HepG2 (cell line): ENCODE results near the gene MYORG. TPM values are rescaled to one million over a fixed set of nuclear protein-coding genes. Genes with fewer than 3 reads are reported as not detected.

Experiments
- CREM ChIP-seq, 2 experiments: sonication (generic) in 1 of 2; formaldehyde crosslinking in 1 of 2; IDR thresholded peaks; 2 replicates each; pipeline versions ENCODE4 v1.4.0 to v1.6.1; 2016 to 2020; ENCODE audit warnings: antibody characterized with exemption in 1 of 2, mild to moderate bottlenecking in 1 of 2, missing genetic modification reagents in 1 of 2
- HNF4G ChIP-seq, 2 experiments: sonication (generic) in 1 of 2; formaldehyde crosslinking in 1 of 2; IDR thresholded peaks; 2 replicates each; pipeline versions ENCODE4 v1.4.0 to v1.6.1; 2011 to 2020; ENCODE audit warnings: borderline replicate concordance in 2 of 2, low read depth in 2 of 2, mild to moderate bottlenecking in 2 of 2, low read length in 1 of 2, missing genetic modification reagents in 1 of 2, moderate library complexity in 1 of 2
- KDM6A ChIP-seq: IDR thresholded peaks from 2 replicates; pipeline ENCODE4 v1.6.1; 2016; ENCODE audit warnings: low read depth
- MED1 ChIP-seq: sonication (generic); formaldehyde crosslinking; IDR thresholded peaks from 2 replicates; pipeline ENCODE4 v1.4.0; 2020; ENCODE audit warnings: missing genetic modification reagents
- NFKB2 ChIP-seq: sonication (generic); formaldehyde crosslinking; IDR thresholded peaks from 2 replicates; pipeline ENCODE4 v1.4.0; 2020; ENCODE audit warnings: missing genetic modification reagents, borderline replicate concordance
- PCBP1 ChIP-seq: fragments of 200-400 bp; formaldehyde crosslinking; IDR thresholded peaks from 2 replicates; pipeline ENCODE4 v1.6.1; 2017; ENCODE audit warnings: mild to moderate bottlenecking, low read depth, low read length, borderline replicate concordance
- SNAI1 ChIP-seq: sonication (generic); formaldehyde crosslinking; IDR thresholded peaks from 2 replicates; pipeline ENCODE4 v1.5.0; 2020; ENCODE audit warnings: mild to moderate bottlenecking, missing genetic modification reagents, borderline replicate concordance
- ZMYM4 ChIP-seq: sonication (generic); formaldehyde crosslinking; IDR thresholded peaks from 2 replicates; pipeline ENCODE4 v1.8.1; 2023; ENCODE audit warnings: mild to moderate bottlenecking, missing genetic modification reagents
- ZNF256 ChIP-seq: sonication (generic); formaldehyde crosslinking; conservative IDR thresholded peaks from 2 replicates; pipeline ENCODE4 v1.4.0; 2020; ENCODE audit warnings: missing genetic modification reagents
- polyA plus RNA-seq, 8 experiments: library from polyadenylated mRNA; depleted of rRNA in 3 of 8; stranded (reverse) in 7 of 8; unstranded in 1 of 8; fragments of >200 nt; fragmentation: Illumina TruSeq in 4 of 8; extraction: Trizol in 4 of 8; gene quantifications; 2 replicates each; pipeline versions ENCODE4 v1.2.1 to v1.2.3, GENCODE V29; 2011 to 2016; ENCODE audit warnings: low read depth in 4 of 8, missing spikeins in 1 of 8, mixed read lengths in 1 of 8; ENCODE audit not compliant: insufficient read depth in 1 of 8
- total RNA-seq, 5 experiments: library from RNA; depleted of rRNA; stranded (reverse); fragments of >200 nt; fragmentation: Illumina TruSeq; extraction: Trizol; gene quantifications; 2 replicates each; pipeline ENCODE4 v1.2.3, GENCODE V29; 2016; ENCODE audit warnings: low read depth in 1 of 5
- TF ChIP-seq, protein P1 (sequence below): IDR thresholded peaks from 2 replicates; pipeline ENCODE4 v1.6.1; 2018; ENCODE audit warnings: missing genetic modification reagents, mild to moderate bottlenecking, missing compliant biosample characterization
- TF ChIP-seq, protein P2 (sequence below): sonication (generic); formaldehyde crosslinking; IDR thresholded peaks from 2 replicates; pipeline ENCODE4 v1.5.0; 2020; ENCODE audit warnings: mild to moderate bottlenecking, missing genetic modification reagents
- TF ChIP-seq, protein P3 (sequence below): sonication (generic); formaldehyde crosslinking; conservative IDR thresholded peaks from 2 replicates; pipeline ENCODE4 v1.5.0; 2020; ENCODE audit warnings: missing genetic modification reagents
- TF ChIP-seq, protein P4 (sequence below): sonication (generic); formaldehyde crosslinking; IDR thresholded peaks from 2 replicates; pipeline ENCODE4 v1.4.0; 2020; ENCODE audit warnings: mild to moderate bottlenecking, missing genetic modification reagents

The MYORG gene
- total and polyA plus RNA-seq, 2 of the 13 experiments (the other 11 are each of a cell fraction or from before 2014, with no cell fraction given): 11.1 to 22.4 TPM

DNA sequence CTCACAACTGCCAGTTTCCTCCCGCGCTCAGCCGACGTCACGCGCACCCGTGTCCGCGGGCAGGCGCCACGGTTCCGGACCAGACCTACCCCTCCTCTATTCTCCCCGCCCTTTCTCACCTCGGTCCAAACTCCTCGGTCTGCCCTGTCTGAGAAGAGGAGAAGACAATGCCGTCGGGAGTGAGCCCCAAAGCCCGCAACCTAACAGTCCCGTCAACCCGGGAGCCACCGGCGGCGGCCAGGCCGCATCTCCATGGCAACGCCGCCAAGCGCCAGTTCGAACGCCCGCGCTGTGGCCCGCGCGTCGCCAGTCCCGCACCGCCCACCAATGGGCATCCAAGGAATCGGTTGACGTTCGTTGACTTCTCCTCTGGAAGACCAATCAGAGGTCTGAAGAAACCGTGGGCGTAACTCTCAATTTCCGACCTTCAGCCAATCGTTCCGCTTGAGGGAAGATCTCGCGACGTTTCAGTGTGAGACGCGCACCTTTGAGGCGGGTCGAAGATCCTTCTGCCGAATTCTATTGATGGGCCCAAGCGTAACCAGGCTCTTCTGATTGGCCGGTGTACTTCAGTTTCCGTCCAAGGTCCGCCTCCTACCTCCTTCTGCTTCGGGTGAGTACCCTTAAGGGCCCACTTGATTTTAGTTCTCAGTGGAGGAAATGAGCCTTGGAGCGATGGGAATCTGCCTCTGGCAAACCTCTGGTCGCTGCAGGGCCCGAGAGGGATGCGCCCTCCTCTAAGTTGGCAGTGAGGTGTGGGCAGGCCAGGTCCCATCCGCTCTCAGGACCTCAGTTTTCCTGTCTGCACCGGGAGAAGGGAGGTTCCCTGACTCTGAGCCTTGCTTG is 47.5 kb downstream of the MYORG start, which contains the start of the genes KIF24 and NUDT2 (continued):
- TF ChIP-seq, protein P1, sequence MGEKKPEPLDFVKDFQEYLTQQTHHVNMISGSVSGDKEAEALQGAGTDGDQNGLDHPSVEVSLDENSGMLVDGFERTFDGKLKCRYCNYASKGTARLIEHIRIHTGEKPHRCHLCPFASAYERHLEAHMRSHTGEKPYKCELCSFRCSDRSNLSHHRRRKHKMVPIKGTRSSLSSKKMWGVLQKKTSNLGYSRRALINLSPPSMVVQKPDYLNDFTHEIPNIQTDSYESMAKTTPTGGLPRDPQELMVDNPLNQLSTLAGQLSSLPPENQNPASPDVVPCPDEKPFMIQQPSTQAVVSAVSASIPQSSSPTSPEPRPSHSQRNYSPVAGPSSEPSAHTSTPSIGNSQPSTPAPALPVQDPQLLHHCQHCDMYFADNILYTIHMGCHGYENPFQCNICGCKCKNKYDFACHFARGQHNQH (CRISPR knock-in tag): no peak; the same call in 1 of the 2 replicates
- TF ChIP-seq ZMYM4 (CRISPR knock-in tag) (peak; percentile 44), MED1 (peak; percentile 16; the same call in 1 of the 2 replicates), PCBP1 (no peak), SNAI1 (no peak), KDM6A (CRISPR knock-in tag) (no peak), CREM (IDR thresholded peaks at IDR 0.05) (peak; percentile 87), CREM (CRISPR knock-in tag; IDR thresholded peaks at IDR 0.05) (0 out of 2 replicates have a peak, but pooled peaks have one; percentile 47), ZNF256 (CRISPR knock-in tag) (no peak), HNF4G (IDR thresholded peaks at IDR 0.05; ENCODE audit: borderline replicate concordance, low read depth, low read length) (no peak), HNF4G (CRISPR knock-in tag; IDR thresholded peaks at IDR 0.05; ENCODE audit: borderline replicate concordance, low read depth) (no peak), NFKB2 (CRISPR knock-in tag) (no peak; the same call in 1 of the 2 replicates)
- TF ChIP-seq, protein P2, sequence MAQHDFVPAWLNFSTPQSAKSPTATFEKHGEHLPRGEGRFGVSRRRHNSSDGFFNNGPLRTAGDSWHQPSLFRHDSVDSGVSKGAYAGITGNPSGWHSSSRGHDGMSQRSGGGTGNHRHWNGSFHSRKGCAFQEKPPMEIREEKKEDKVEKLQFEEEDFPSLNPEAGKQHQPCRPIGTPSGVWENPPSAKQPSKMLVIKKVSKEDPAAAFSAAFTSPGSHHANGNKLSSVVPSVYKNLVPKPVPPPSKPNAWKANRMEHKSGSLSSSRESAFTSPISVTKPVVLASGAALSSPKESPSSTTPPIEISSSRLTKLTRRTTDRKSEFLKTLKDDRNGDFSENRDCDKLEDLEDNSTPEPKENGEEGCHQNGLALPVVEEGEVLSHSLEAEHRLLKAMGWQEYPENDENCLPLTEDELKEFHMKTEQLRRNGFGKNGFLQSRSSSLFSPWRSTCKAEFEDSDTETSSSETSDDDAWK (CRISPR knock-in tag): no peak
- TF ChIP-seq, protein P3, sequence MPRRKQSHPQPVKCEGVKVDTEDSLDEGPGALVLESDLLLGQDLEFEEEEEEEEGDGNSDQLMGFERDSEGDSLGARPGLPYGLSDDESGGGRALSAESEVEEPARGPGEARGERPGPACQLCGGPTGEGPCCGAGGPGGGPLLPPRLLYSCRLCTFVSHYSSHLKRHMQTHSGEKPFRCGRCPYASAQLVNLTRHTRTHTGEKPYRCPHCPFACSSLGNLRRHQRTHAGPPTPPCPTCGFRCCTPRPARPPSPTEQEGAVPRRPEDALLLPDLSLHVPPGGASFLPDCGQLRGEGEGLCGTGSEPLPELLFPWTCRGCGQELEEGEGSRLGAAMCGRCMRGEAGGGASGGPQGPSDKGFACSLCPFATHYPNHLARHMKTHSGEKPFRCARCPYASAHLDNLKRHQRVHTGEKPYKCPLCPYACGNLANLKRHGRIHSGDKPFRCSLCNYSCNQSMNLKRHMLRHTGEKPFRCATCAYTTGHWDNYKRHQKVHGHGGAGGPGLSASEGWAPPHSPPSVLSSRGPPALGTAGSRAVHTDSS (CRISPR knock-in tag): no peak
- TF ChIP-seq, protein P4, sequence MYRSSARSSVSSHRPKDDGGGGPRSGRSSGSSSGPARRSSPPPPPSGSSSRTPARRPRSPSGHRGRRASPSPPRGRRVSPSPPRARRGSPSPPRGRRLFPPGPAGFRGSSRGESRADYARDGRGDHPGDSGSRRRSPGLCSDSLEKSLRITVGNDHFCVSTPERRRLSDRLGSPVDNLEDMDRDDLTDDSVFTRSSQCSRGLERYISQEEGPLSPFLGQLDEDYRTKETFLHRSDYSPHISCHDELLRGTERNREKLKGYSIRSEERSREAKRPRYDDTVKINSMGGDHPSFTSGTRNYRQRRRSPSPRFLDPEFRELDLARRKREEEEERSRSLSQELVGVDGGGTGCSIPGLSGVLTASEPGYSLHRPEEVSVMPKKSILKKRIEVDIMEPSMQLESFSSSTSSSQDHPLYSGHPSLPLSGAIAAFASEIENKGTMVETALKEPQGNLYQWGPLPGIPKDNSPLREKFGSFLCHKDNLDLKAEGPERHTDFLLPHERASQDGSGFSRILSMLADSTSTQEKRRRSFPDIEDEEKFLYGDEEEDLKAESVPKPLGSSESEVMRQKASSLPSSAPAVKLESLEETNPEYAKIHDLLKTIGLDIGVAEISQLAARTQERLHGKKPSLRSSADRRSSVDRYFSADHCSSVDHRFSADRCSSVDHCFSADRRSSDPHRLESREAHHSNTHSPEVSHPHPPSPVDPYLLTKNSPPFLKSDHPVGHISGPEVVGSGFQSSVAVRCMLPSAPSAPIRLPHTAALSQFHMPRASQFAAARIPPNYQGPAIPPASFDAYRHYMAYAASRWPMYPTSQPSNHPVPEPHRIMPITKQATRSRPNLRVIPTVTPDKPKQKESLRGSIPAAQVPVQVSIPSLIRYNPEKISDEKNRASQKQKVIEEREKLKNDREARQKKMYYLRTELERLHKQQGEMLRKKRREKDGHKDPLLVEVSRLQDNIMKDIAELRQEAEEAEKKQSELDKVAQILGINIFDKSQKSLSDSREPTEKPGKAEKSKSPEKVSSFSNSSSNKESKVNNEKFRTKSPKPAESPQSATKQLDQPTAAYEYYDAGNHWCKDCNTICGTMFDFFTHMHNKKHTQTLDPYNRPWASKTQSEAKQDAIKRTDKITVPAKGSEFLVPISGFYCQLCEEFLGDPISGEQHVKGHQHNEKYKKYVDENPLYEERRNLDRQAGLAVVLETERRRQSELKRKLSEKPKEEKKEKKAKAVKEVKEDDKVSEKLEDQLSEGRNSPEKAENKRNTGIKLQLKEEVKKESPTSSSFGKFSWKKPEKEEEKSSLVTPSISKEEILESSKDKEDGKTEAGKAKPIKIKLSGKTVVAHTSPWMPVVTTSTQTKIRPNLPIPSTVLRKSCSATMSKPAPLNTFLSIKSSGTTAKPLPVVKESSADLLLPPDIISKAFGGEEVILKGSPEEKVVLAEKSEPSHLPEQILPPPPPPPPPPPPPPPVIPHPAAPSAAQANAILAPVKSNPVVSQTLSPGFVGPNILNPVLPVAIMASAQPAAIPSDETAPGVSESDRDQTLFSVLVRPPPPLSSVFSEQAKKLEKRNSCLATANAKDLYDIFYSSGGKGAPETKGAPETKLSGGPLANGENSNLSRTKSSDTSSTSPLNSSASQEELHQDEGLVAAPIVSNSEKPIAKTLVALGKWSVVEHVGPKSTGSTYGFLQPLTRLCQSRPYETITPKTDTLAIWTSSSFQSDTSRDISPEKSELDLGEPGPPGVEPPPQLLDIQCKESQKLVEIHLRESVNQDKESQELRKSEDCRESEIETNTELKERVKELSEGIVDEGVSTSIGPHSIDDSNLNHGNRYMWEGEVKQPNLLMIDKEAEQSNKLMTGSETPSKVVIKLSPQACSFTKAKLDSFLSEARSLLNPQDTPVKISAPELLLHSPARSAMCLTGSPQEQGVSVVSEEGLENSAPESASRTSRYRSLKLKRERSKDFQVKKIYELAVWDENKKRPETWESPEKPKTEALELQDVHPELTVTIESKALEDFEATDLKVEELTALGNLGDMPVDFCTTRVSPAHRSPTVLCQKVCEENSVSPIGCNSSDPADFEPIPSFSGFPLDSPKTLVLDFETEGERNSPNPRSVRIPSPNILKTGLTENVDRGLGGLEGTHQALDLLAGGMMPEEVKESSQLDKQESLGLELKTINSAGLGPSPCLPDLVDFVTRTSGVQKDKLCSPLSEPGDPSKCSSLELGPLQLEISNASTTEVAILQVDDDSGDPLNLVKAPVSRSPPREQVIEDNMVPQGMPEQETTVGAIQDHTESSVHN (CRISPR knock-in tag): no peak
